ENCODE measurements around the gene FAM107B.

FAM107B gene

DNA sequence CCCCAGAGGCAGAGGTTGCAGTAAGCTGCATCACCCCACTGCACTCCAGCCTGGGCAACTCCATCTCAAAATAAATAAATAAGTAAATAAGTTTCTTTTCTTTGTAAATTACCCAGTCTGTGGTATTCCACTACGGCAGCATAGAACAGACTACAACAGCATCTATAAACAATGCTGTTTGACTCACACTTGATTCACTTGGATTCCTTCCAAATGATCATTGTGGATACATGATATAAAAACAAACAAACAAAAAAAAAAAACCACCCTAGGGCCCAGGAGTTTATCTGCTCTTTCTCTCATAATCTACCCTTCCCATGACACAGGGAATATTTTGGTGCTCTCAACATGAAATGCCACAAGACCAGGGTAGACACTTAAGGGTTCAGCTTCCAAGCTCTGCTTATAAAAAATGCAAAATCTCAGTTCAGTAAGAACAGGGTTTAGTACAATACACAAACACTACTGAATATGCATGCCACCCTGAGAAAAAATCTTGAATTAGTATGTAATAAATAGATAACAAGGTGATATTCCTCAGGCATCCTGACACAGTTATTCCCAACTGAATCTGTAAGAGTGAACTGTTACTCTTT lies 200.9 kb downstream of the FAM107B start:
- Histone ChIP-seq H3K27me3 (ENCODE audit: control insufficient read depth, insufficient read depth, low read length) (no peaks in the 10 kb centered on the region), H3K9ac (ENCODE audit: low read length) (no peak overlapping the region)

DNA sequence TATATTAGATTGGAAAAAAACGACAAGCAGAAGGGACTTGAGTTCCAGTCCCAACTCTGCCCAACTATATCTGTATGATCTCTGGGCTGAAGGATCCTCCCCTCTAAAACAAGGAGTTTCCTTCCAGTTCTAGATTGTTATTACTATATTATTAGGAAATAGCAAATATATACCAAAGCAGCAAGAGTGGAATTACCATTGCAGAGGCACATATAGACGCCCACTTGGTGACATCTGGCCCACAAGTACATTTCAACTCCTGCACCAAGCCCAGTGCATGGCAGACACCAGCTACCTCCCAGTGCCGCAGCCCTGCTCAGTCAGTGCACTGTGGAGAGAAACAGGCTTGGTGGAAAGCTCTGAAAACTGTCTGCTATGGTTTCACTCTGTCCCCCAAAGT lies 201.9 kb downstream of the FAM107B start:
- Histone ChIP-seq H3K27ac (ENCODE audit: low read depth, low read length) (no peak overlapping the region), H3K27me3 (ENCODE audit: control insufficient read depth, insufficient read depth, low read length) (no peaks in the 10 kb centered on the region), H3K4me1 (ENCODE audit: control insufficient read depth, insufficient read depth, low read length) (peaks cover 5% of the 10 kb centered on the region), H3K4me3 (ENCODE audit: low read depth, low read length) (no peak overlapping the region), H3K9ac (ENCODE audit: low read length) (no peak overlapping the region), H3K36me3 (ENCODE audit: control insufficient read depth, insufficient read depth, low read length) (0 out of 2 replicates have a peak, but pooled peaks cover 4% of the 10 kb centered on the region), H3K9me3 (ENCODE audit: control insufficient read depth, insufficient read depth, low read depth, low read length) (no peaks in the 10 kb centered on the region; the same call in 1 of the 2 replicates)

More for the DNA sequence above, 200.9 kb downstream of the FAM107B start:
- H3K27ac ChIP-seq (ENCODE audit: low read depth, low read length) = no peak overlapping the region
- peaks cover 15% of the 10 kb centered on the region for H3K4me1 ChIP-seq (ENCODE audit: control insufficient read depth, insufficient read depth, low read length)
- 0 out of 2 replicates have a peak, but pooled peaks cover 4% of the 10 kb centered on the region for H3K36me3 ChIP-seq (ENCODE audit: control insufficient read depth, insufficient read depth, low read length)
- H3K4me3 ChIP-seq (ENCODE audit: low read depth, low read length) = no peak overlapping the region
- no peaks in the 10 kb centered on the region; the same call in 1 of the 2 replicates for H3K9me3 ChIP-seq (ENCODE audit: control insufficient read depth, insufficient read depth, low read depth, low read length)

DNA sequence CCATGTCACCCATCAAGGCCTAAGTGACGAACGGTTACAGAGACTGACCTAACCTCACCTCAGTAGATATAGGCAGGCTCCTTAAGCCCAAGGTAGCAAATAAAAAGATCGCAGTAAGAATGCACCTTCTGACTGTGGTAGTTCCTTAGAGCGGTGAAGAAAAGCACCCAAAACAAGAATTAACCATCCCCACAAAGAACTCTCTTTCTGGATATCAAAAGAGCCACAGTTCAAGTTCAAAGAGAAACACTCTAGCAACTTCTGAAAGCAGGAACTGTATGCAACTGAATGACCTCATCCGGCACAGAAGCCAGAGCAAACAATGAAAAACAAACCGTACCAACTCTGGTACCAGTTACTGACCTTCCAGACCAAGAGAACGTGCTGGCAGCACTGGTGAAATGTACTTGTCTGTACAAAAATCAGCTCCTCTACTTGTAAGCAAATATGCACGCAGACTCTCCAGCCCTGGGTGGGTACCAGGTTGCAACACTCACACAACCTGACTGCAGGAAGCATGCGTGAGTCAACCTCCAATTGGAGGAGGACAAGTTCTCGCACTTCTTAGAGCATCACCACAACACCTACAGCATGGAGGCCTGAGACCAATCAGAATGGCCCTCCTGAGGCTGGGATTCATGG lies 202.7 kb downstream of the FAM107B start:
- 0 out of 2 replicates have a peak, but pooled peaks cover 4% of the 10 kb centered on the region for H3K36me3 ChIP-seq (ENCODE audit: control insufficient read depth, insufficient read depth, low read length)
- H3K4me3 ChIP-seq (ENCODE audit: low read depth, low read length) = no peak overlapping the region
- no peak overlapping the region for H3K27ac ChIP-seq (ENCODE audit: low read depth, low read length)
- no peaks in the 10 kb centered on the region; the same call in 1 of the 2 replicates for H3K9me3 ChIP-seq (ENCODE audit: control insufficient read depth, insufficient read depth, low read depth, low read length)
- H3K9ac ChIP-seq (ENCODE audit: low read length) = no peak overlapping the region
- H3K4me1 ChIP-seq (ENCODE audit: control insufficient read depth, insufficient read depth, low read length) = no peaks in the 10 kb centered on the region; the same call in 1 of the 2 replicates
- H3K27me3 ChIP-seq (ENCODE audit: control insufficient read depth, insufficient read depth, low read length) = no peaks in the 10 kb centered on the region

DNA sequence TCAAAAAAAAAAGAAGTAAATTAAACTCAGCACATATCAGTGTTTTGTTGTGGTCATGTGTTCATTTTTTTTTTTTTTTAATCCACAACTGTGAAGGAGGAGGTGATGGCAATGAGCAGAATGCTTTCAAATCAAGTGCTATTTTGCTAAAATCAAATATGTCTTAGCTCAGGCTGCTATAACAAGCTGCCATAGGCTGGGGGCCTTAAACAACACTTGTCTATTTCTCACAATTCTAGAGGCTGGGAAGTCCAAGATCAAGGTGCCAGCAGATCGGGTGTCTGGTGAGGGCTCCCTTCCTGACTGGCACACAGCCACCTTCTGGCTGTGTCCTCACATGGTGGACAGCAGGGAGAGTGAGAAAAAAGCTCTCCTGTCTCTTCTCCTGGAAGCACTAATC lies 203.9 kb downstream of the FAM107B start:
- no peaks in the 10 kb centered on the region; the same call in 1 of the 2 replicates for H3K4me1 ChIP-seq (ENCODE audit: control insufficient read depth, insufficient read depth, low read length)
- H3K9ac ChIP-seq (ENCODE audit: low read length) = no peak overlapping the region
- no peak overlapping the region for H3K4me3 ChIP-seq (ENCODE audit: low read depth, low read length)
- H3K27me3 ChIP-seq (ENCODE audit: control insufficient read depth, insufficient read depth, low read length) = no peaks in the 10 kb centered on the region
- H3K9me3 ChIP-seq (ENCODE audit: control insufficient read depth, insufficient read depth, low read depth, low read length) = peaks cover 7% of the 10 kb centered on the region
- H3K36me3 ChIP-seq (ENCODE audit: control insufficient read depth, insufficient read depth, low read length) = peaks cover 4% of the 10 kb centered on the region; the same call in 1 of the 2 replicates
- no peak overlapping the region for H3K27ac ChIP-seq (ENCODE audit: low read depth, low read length)

DNA sequence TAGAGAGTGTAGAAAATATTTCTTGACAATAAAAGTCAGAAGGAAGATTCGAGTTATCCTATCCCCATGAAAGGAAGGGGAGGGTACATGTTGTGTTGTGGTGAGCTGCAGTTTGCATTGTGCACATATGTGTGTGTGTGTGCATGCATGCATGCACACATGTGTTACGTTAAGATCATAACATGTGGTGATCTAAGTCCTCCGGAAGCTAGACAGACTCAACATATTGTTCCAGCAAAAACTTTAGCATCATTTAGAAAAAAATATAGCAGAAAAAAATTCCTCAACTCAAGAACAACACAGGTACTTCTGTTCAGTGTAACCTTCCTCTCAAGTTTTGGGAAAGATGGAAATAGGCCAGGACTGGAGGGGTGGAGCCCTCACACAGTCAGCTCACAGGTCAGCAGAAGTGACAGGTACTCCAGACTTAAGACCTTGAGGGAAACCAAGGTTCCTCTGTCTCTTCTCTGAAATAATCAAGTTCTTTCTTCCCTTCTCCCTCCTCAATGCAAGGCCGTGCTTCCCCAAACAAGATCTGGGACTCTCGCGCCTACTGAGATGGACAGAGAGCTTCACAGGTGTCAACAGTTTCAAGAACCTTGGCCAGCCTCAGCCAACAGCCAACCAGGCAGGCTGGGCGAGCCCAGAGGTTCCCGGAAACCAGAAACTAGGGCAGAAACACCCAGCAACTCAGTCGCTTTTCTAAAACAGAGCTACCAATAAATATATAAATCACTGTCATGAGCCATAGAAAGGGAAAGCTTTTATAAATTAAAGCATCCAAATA lies 205.2 kb downstream of the FAM107B start:
- Histone ChIP-seq H3K27me3 (ENCODE audit: control insufficient read depth, insufficient read depth, low read length) (no peaks in the 10 kb centered on the region), H3K9ac (ENCODE audit: low read length) (no peak overlapping the region), H3K36me3 (ENCODE audit: control insufficient read depth, insufficient read depth, low read length) (peaks cover 4% of the 10 kb centered on the region; the same call in 1 of the 2 replicates), H3K9me3 (ENCODE audit: control insufficient read depth, insufficient read depth, low read depth, low read length) (peaks cover 7% of the 10 kb centered on the region), H3K4me3 (ENCODE audit: low read depth, low read length) (no peak overlapping the region), H3K27ac (ENCODE audit: low read depth, low read length) (no peak overlapping the region), H3K4me1 (ENCODE audit: control insufficient read depth, insufficient read depth, low read length) (no peaks in the 10 kb centered on the region; the same call in 1 of the 2 replicates)

DNA sequence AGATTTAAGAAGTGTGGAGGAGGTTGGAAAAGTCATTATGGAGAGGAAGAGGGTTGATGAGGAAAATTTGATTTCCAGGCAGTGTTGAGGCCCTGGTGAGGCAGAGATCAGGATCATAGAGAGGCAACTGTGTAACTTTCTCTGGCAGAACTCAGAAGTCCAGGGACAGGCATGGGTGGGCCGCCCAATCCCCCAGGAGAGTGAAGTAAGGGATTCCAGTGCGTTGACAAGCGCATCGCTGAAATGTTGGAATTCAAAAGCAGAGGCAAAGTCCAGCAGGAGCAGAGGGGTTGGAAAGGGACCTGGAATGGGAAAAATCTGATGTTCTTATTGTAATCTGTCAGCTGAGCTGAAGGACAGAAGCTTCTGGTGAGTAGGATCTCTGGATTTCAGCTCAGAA lies 207.3 kb downstream of the FAM107B start:
- no peak overlapping the region for H3K4me3 ChIP-seq (ENCODE audit: low read depth, low read length)
- peaks cover 5% of the 10 kb centered on the region for H3K4me1 ChIP-seq (ENCODE audit: control insufficient read depth, insufficient read depth, low read length)
- no peak overlapping the region for H3K27ac ChIP-seq (ENCODE audit: low read depth, low read length)
- no peak overlapping the region for H3K9ac ChIP-seq (ENCODE audit: low read length)
- H3K9me3 ChIP-seq (ENCODE audit: control insufficient read depth, insufficient read depth, low read depth, low read length) = peaks cover 7% of the 10 kb centered on the region
- H3K36me3 ChIP-seq (ENCODE audit: control insufficient read depth, insufficient read depth, low read length) = no peaks in the 10 kb centered on the region; the same call in 1 of the 2 replicates
- no peaks in the 10 kb centered on the region for H3K27me3 ChIP-seq (ENCODE audit: control insufficient read depth, insufficient read depth, low read length)

DNA sequence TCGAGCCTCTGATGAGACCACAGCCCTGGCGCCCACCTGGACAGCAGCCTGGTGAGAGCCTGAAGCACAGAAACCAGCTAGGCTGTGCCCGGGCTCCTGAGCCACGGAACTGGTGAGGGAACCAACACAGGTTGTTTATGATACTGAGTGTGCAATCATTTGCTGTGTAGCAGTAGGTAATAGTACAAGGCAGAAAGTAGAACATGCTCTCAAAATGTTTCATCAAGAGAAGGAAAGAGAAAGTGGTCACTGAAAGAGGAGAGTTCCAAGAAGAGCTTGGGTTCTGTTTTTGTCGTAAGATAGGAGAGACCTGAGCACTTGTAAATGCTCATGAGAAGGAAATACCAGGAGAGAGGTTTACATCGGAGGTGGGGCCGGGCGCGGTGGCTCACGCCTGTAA lies 208.2 kb downstream of the FAM107B start:
- H3K27me3 ChIP-seq (ENCODE audit: control insufficient read depth, insufficient read depth, low read length) = no peaks in the 10 kb centered on the region
- H3K36me3 ChIP-seq (ENCODE audit: control insufficient read depth, insufficient read depth, low read length) = no peaks in the 10 kb centered on the region; the same call in 1 of the 2 replicates
- peaks cover 12% of the 10 kb centered on the region for H3K4me1 ChIP-seq (ENCODE audit: control insufficient read depth, insufficient read depth, low read length)
- H3K9me3 ChIP-seq (ENCODE audit: control insufficient read depth, insufficient read depth, low read depth, low read length) = peaks cover 7% of the 10 kb centered on the region
- no peak overlapping the region for H3K4me3 ChIP-seq (ENCODE audit: low read depth, low read length)
- H3K27ac ChIP-seq (ENCODE audit: low read depth, low read length) = no peak overlapping the region
- H3K9ac ChIP-seq (ENCODE audit: low read length) = no peak overlapping the region

DNA sequence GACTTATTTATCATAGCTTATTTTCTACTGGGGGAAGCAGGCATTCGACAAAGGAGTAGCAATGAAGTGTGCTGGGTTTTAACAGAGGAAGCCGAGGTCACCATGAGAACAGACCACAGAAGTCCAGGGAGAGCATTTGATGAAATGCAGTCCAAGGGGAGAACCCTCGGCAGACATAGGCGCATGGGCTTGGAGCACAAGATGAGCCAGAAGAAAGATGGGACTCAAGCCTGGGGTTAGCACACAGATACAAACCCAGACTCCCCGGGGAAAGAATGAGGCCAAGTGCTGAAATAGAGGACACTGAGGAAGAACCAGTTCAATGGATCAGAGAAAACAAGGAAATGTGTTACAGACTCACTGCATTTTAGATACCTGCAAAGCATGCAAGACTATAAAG lies 209.5 kb downstream of the FAM107B start:
- Histone ChIP-seq H3K4me3 (ENCODE audit: low read depth, low read length) (no peak overlapping the region), H3K36me3 (ENCODE audit: control insufficient read depth, insufficient read depth, low read length) (no peaks in the 10 kb centered on the region; the same call in 1 of the 2 replicates), H3K27ac (ENCODE audit: low read depth, low read length) (no peak overlapping the region), H3K9me3 (ENCODE audit: control insufficient read depth, insufficient read depth, low read depth, low read length) (peaks cover 7% of the 10 kb centered on the region), H3K27me3 (ENCODE audit: control insufficient read depth, insufficient read depth, low read length) (no peaks in the 10 kb centered on the region), H3K9ac (ENCODE audit: low read length) (no peak overlapping the region), H3K4me1 (ENCODE audit: control insufficient read depth, insufficient read depth, low read length) (peaks cover 25% of the 10 kb centered on the region)

DNA sequence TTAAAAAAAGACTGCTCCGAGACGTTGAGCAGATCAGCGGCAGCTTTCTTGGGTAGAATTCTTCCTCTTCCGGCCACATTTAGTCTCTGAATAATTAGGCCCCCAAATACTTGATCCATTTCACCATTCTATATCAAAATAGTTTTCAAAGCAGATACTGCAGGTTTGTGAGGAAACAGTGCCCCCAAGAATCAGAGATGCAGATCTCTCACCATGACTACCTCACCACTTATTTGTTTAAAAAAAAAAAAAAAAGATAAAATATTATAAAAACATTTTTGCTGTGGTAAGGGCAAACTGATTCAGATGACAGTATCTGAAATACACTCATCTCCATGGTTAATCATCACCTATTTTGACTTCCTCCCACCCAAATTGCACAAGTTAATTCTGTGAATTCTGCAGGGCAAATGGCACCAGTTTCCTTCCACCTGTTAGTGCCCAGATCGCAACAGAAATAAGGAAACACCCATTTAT lies 210.4 kb downstream of the FAM107B start:
- Histone ChIP-seq H3K27ac (ENCODE audit: low read depth, low read length) (no peak overlapping the region), H3K36me3 (ENCODE audit: control insufficient read depth, insufficient read depth, low read length) (no peaks in the 10 kb centered on the region; the same call in 1 of the 2 replicates), H3K4me3 (ENCODE audit: low read depth, low read length) (no peak overlapping the region), H3K9ac (ENCODE audit: low read length) (no peak overlapping the region), H3K4me1 (ENCODE audit: control insufficient read depth, insufficient read depth, low read length) (peaks cover 30% of the 10 kb centered on the region), H3K9me3 (ENCODE audit: control insufficient read depth, insufficient read depth, low read depth, low read length) (peaks cover 7% of the 10 kb centered on the region), H3K27me3 (ENCODE audit: control insufficient read depth, insufficient read depth, low read length) (no peaks in the 10 kb centered on the region)

DNA sequence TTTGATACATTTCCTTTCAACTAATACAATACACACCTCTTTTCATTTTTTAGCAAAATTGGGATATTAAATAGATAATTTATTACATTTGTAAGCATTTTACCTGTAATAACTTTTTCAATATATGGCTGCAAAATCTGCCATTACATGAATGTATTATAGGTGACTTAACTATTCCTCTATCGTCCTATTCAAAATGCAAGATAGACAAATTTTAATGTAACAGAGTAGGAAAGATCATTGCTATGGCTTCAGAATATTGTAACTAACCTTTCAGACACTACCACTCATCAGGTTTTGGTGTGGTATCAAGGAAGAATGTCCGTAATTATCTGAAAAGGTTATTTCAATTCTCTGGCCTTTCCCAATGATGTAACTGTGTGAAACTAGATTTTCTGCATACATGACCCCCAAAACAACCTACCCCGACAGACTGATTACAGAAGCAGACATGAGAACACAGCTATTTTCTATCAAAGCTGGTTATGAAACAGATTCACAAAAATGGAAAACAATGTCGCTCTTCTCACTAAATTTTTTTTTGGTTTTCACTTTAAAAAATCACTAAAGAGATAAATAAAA lies 211.2 kb downstream of the FAM107B start:
- peaks cover 33% of the 10 kb centered on the region for H3K4me1 ChIP-seq (ENCODE audit: control insufficient read depth, insufficient read depth, low read length)
- no peak overlapping the region for H3K4me3 ChIP-seq (ENCODE audit: low read depth, low read length)
- H3K9me3 ChIP-seq (ENCODE audit: control insufficient read depth, insufficient read depth, low read depth, low read length) = peaks cover 7% of the 10 kb centered on the region
- H3K9ac ChIP-seq (ENCODE audit: low read length) = no peak overlapping the region
- H3K36me3 ChIP-seq (ENCODE audit: control insufficient read depth, insufficient read depth, low read length) = no peaks in the 10 kb centered on the region; the same call in 1 of the 2 replicates
- no peak overlapping the region for H3K27ac ChIP-seq (ENCODE audit: low read depth, low read length)
- H3K27me3 ChIP-seq (ENCODE audit: control insufficient read depth, insufficient read depth, low read length) = no peaks in the 10 kb centered on the region
